PC-3 (cell line): Measurements from ENCODE around the gene AP4B1.

Experiments
- EZH2phosphoT487 ChIP-seq: fragments of 300-600 bp; sonication (generic); IDR thresholded peaks from 2 replicates; pipeline ENCODE4 v1.6.1; 2018; ENCODE audit warnings: mild to moderate bottlenecking, antibody characterized with exemption, low read length, borderline replicate concordance
- TF ChIP-seq, protein P1 (sequence below): fragments of 300-600 bp; sonication (generic); conservative IDR thresholded peaks from 2 replicates; pipeline ENCODE4 v1.5.1; 2017; ENCODE audit warnings: antibody characterized with exemption, low read depth, mild to moderate bottlenecking, low read length

DNA sequence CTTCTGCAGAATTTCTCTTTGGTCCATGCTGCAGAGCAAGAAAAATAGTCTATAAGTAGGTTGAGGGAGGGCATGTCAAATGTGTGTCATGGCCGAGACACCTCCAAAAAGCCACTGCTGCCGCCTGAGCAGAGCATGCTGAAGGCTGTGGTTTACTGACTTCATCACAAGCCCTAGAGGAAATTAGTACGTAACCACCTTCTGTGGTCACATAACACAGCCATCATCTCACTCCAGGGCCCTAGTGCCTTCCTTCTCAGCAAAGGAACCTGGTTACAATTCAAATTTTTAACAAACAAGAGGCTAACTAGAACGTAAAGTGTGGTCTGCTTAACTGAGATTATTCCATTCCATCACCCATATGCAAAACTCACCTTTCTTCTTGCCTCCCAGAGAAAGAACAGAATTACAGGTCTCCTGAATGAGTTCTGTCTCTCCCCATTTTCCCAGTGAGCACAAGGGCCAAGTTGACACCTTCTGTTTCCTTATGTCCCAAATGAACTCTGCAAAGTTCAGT, 32.9 kb downstream of the AP4B1 start, which contains the start of gene PTPN22:
- TF ChIP-seq, protein P1, sequence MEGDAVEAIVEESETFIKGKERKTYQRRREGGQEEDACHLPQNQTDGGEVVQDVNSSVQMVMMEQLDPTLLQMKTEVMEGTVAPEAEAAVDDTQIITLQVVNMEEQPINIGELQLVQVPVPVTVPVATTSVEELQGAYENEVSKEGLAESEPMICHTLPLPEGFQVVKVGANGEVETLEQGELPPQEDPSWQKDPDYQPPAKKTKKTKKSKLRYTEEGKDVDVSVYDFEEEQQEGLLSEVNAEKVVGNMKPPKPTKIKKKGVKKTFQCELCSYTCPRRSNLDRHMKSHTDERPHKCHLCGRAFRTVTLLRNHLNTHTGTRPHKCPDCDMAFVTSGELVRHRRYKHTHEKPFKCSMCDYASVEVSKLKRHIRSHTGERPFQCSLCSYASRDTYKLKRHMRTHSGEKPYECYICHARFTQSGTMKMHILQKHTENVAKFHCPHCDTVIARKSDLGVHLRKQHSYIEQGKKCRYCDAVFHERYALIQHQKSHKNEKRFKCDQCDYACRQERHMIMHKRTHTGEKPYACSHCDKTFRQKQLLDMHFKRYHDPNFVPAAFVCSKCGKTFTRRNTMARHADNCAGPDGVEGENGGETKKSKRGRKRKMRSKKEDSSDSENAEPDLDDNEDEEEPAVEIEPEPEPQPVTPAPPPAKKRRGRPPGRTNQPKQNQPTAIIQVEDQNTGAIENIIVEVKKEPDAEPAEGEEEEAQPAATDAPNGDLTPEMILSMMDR = no peak
- TF ChIP-seq EZH2phosphoT487 = no peak
